ENCODE results near the gene TMEM178B.

TMEM178B gene

GRCh38 chr7:141528399-141528798, 454.5 kb downstream of the TMEM178B start:
- H3K4me3 ChIP-seq (ENCODE audit: low read depth, low read length) = no peak overlapping the region
- TF ChIP-seq CTCF (IDR thresholded peaks at IDR 0.05; ENCODE audit: low read depth, low read length) = no peak
